Measurements from ENCODE around the gene ATG9A.

Gene ATG9A

GRCh38 chr2:219175928-219176817 is 53.3 kb downstream of the ATG9A start:
- peak; percentile 32 for DNase-seq

DNA sequence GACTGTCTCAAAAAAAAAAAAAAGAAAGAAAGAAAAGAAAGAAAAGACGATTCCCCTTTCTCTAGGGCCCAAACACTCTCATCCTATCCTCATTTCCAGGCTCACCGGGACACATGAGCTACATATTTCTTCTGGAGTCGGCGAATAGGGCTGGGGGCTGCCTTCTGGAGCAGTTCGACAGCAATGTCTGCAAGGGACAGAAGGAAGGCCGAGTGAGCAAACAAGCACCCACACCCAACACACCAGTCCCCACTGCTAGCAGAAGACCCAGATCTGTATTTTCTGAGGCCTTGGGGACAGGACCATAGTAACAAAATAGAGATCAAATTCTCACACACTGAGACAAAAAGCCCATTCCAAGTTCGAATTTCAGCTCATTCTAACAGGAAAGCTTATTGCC is 54.0 kb downstream of the ATG9A start:
- no peak for DNase-seq

- no peak for DNase-seq
These were observed 54.6 kb downstream of the ATG9A start for GRCh38 chr2:219174801-219175200.

- DNase-seq: no peak
These were observed 55.3 kb downstream of the ATG9A start for GRCh38 chr2:219174146-219174545.

- DNase-seq: no peak
These were observed 56.3 kb downstream of the ATG9A start for GRCh38 chr2:219173176-219173575.

DNA sequence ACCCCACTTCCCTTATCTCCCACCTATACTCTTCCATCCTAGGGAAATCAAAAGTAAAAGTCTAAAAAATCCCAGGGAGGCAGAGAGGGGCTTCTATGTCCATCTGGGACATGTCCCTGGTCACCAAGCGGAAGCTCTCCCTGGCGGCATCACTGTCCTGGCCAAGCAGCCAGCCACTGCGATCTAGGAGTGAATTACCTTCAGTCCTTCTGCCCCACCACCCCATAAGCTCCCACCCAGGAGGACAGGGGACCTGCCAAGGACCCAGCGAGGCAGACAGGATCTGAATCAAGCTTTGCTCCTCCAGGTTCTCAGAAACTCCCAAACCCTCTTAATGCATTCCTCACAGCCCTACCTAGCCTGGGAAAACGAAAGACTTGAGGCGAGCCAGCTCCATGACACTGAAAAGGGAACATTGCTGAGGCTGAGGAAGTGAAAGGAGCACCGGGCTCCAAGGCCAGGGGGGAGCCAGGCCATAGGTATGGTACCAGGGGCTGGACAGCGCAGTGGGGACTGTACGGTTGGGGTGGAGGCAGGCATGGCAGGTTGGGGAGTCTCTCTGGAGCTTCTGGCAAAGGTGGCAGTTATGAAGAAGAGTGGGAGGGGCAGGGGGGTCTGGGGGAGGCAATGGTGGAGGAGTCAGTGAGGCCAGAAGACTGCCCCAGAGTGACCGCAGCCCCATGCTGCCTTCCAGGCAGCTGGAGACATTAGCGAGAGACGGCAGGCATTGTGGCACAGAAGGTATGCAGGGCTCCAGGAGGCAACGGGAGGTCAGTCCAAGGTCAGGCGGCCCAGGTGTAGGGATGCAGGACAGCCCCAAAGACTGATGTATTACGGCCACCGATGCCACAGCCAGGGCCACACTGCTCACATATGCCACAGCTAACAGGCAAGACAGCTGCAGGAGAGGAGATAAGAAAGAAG is 56.9 kb downstream of the ATG9A start:
- DNase-seq: no peak

GRCh38 chr2:219171231-219171651 is 58.2 kb downstream of the ATG9A start:
- DNase-seq: peak; percentile 6

DNA sequence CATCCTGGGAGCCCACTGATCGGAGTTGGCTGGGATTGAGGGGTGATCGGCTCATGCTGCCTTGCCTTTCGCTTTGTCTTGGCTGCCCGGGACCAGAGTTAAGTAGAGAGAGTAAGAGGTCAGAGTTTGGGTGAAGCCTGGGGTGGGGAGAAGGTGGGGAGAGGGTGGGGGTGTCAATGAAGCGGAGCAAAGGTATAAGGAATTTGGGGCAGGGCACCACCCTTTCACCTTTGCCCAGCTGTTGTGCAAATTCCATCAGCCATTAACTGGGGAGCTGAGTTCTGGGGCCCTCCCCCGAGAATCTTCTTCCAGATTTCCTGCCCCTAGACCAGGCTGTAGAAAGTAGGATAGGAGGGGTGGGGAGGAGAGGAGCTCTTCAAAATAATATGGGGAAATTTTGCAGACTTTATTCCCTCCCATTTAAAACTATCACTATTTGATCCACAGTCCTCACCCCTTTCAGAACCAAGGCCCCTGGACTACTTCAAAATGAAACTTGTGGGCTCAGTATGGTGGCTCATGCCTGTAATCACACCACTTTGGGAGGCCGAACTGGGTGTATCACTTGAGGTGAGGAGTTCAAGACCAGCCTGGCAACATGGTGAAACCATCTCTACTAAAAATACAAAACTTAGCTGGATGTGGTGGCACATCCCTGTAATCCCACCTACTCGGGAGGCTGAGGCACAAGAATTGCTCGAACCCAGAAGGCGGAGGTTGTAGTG is 59.3 kb downstream of the ATG9A start, which contains the start of gene SLC23A3:
Gene SLC23A3 (minus strand): TSS at position 100 of the 725 bp plus-strand sequence. CDS start 45 bp downstream, at position 55.
- DNase-seq: no peak

Measured in NCI-H1105 (cell line).